HG03025 (cell line): ENCODE results near the gene CAV1.

ENCODE experiments used
- ATAC-seq: cut with Tn5 transposase; IDR thresholded peaks from one replicate; pipeline ENCODE4 v1.9.1; 2021; ENCODE audit warnings: mild to moderate bottlenecking, moderate library complexity; ENCODE audit not compliant: unreplicated experiment, low FRiP score

Gene CAV1

GRCh38 chr7:116502201-116503096 is 22.4 kb upstream of the CAV1 start:
- no peak for ATAC-seq

- ATAC-seq, result no peak
Measured at GRCh38 chr7:116503835-116504234, 21.0 kb upstream of the CAV1 start.

DNA sequence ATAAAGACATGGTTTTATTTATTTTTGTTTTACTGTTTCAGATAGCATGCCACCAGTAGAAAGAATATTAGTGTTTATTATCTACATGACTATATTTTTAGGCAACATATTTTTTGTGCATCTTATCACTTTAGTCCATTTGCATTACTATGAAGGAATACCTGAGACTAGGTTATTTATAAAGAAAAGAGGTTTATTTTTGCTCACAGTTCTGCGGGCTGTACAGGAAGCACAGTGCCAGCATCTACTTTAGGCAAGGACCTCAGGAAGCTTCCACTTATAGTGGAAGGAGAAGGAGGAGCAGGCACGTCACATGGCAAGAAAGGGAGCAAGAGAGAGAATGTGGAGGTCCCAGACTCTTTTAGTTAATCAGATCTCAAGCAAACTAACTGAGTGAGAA is 19.6 kb upstream of the CAV1 start:
- ATAC-seq, result no peak

DNA sequence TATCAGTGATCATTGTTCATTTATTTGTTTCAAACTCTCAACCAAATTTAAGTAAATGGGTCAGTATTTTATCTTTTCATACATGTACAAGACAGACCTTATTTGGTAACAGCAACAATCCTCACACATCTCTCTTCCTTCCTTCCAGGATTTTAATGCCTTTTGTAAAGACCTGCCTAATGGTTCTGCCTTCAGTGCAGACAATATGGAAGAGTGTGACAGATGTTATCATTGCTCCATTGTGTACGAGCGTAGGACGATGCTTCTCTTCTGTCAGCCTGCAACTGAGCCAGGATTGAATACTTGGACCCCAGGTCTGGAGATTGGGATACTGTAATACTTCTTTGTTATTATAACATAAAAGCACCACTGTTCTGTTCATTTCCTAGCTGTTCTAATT is 19.0 kb upstream of the CAV1 start:
- no peak for ATAC-seq

DNA sequence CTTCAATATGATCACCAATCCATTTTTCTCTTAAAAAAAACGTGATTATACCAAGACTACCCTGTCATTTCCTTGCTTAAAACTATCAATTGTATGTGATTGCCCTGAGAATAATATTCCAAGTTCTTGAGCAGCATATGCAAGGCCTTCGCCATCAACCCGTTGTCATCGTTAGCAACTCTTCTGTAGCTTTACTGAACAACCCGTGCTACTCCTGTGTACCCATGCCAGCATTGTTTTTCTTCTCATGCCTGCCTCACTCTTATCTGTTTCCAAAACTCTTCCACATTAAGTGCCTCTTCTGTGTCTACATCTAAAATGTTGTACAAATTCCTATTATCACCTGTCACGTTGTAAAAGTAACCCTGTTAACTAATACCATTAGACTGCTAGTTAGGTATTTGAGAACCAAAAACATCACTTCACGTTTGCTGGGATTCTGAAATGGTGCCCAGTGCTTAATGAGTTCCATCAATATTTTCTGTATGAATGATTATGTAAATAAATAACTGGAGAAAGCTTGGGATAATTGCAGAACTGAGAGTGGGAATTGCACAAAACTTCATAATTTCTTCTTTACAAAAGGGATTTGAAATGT is 14.8 kb upstream of the CAV1 start:
- ATAC-seq, result no peak

DNA sequence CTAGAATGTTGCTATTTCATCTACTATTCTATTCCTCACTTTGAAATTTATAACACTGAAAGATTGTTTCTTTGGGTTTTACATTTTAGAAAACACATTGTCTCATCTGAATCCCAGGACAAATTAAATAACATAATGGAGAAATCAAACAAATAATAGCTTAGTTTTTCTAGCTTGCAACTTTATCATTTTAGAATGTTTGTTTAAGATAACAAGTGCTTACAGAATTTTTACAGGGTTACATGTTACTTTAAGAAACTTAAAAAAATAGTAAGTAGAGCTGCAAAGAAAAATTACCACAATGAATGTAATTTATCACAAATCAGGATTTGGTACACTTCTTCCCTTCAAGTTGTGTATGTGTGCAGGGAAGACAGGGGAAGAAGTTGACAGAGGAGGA is 14.0 kb upstream of the CAV1 start:
- ATAC-seq, result no peak

GRCh38 chr7:116511552-116512519 is 13.0 kb upstream of the CAV1 start:
- ATAC-seq, result peak; percentile 100

- ATAC-seq, result no peak
Measured at GRCh38 chr7:116512520-116513188, 12.2 kb upstream of the CAV1 start.

DNA sequence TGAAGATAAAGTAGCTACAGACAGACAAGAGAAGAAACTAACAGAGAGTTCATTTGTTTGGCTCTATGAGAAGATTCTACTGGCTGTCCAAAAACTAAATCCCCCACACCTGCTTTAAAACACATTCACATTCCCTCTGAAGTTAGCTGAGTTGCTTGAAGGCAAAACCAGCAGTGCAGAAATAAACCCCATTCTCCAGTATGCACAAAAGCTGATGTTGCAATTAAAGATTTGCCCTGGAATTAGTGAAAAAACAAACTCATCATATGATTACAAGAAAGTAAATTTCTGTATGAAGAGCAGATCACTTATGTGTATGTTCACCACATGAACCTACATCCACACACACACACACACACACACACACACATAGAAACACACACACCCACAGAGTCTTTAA is 9.3 kb upstream of the CAV1 start:
- ATAC-seq, result no peak

DNA sequence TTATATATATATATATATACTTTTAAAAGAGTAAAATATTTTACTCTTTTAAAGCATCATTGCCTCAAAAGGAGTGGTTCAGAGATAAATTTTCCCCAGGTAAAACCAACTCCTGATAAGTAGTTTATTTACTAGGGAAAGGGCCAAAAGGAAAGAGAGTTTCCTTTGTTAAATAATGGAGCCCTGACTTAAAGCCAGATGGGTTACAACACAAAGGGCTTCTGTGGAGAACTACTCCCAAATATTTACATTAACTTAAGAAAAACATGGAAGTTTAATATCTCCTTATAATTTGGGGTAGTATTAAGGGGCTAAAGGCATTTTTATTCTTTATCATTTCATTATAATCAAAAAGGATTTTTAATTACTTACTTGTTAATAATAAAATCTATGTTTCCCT is 8.5 kb upstream of the CAV1 start:
- ATAC-seq, result no peak

DNA sequence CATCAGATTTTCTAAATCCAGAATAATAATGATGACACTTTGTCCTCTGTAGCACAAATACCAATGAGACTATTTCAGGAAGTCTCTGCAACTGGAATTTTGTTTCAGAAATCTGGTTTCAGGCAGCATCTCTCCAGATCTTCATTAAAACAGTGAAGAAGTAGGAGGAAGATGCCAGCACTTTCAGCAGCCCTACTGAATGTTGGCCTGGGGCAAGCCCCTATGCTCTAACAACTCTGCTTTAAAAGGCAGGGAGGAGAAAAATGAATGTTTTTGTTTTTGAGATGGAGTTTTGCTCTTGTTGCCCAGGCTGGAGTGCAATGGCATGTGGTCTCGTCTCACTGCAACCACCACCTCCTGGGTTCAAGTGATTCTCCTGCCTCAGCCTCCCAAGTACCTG is 7.2 kb upstream of the CAV1 start:
- no peak for ATAC-seq

DNA sequence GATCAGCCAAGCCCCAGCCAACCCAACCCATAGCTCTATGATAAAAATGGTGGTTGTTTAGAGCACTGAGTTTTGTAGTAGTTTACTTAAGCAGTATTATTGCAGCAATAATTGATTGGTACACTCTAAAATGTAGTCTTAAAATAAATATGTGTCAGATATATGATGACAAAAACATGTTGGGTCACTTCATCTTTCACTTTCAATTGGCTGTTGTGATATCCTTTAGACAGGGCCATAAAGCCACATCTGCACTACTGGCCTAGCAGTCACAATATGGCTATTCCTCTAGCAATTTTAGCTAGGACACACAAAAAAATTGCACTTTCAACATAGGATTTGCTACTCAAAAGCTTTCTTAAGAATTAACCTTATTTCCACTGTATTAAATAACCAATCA is 5.9 kb upstream of the CAV1 start:
- peak; percentile 47 for ATAC-seq

GRCh38 chr7:116521046-116521664 is 3.7 kb upstream of the CAV1 start:
- no peak for ATAC-seq

- no peak for ATAC-seq
Measured at GRCh38 chr7:116522247-116522646, 2.6 kb upstream of the CAV1 start.

- no peak for ATAC-seq
Measured at GRCh38 chr7:116524221-116524608, 621 bp upstream of the CAV1 start.

- no peak for ATAC-seq
Measured at GRCh38 chr7:116525298-116525912, 569 bp downstream of the CAV1 start.

- ATAC-seq, result peak; percentile 91
Measured at GRCh38 chr7:116525913-116526861, 1.4 kb downstream of the CAV1 start.

DNA sequence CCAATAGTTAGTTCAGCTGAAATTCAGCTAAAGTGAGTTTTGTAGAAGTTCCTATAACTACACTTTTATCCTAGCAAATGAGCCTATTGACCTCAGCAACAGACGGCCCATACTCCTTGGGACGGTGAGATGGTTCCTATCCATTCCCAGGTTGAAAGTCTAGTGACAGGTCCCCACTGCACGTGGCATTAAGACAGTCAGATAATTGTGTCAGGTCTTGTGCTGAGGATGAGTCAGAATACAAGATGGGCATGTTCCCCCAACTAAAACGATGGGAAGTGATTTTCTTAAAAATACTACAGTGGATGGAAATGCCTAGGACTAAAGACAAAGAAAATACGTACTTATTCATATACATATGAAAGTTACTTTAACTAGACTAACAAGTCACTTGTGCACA is 2.1 kb downstream of the CAV1 start:
- ATAC-seq, result no peak

- no peak for ATAC-seq
Measured at GRCh38 chr7:116527521-116527920, 2.7 kb downstream of the CAV1 start.
